Lung (tissue), 12 donors: ENCODE measurements around the gene PHF21B. TPM values are rescaled to one million over a fixed set of nuclear protein-coding genes. Genes with fewer than 3 reads are reported as not detected.

Source experiments
- ATAC-seq: fragments of 200-7000 bp; cut with Tn5 transposase; one replicate; pipeline ENCODE4 v1.9.1; 2020; ENCODE audit warnings: moderate number of reproducible peaks; ENCODE audit not compliant: insufficient read depth, low FRiP score
- DNase-seq, 3 donors: peaks; one replicate each; pipeline ENCODE4 v3.0.0-alpha.2; 2013 to 2017
- H3K27ac ChIP-seq, 2 donors: one replicate each; pipeline ENCODE4 v1.5.1; 2013; ENCODE audit warnings: mild to moderate bottlenecking in 2 of 2, moderate library complexity in 2 of 2, control low read depth in 1 of 2, inconsistent platforms in 1 of 2, low read depth in 1 of 2, low read length in 1 of 2
- H3K27me3 ChIP-seq, 3 donors: one replicate each; pipeline ENCODE4 v1.5.1; 2013; ENCODE audit warnings: low read length in 2 of 3; ENCODE audit not compliant: control insufficient read depth in 3 of 3, insufficient read depth in 3 of 3
- H3K36me3 ChIP-seq, 4 donors: one replicate each; pipeline ENCODE4 v1.5.1; 2013; ENCODE audit warnings: low read length in 4 of 4, mild to moderate bottlenecking in 1 of 4, moderate library complexity in 1 of 4; ENCODE audit not compliant: control insufficient read depth in 4 of 4, insufficient read depth in 4 of 4
- H3K4me1 ChIP-seq, 5 donors: one replicate each; pipeline ENCODE4 v1.5.1; 2013; ENCODE audit warnings: low read length in 5 of 5, mild to moderate bottlenecking in 2 of 5, moderate library complexity in 1 of 5; ENCODE audit not compliant: control insufficient read depth in 5 of 5, insufficient read depth in 5 of 5
- H3K4me3 ChIP-seq: one replicate; pipeline ENCODE4 v1.5.1; 2013; ENCODE audit warnings: mild to moderate bottlenecking, control low read depth, moderate library complexity
- H3K9ac ChIP-seq, 2 donors: one replicate each; pipeline ENCODE4 v1.5.1; 2013; ENCODE audit warnings: low read length in 2 of 2, control low read depth in 1 of 2; ENCODE audit not compliant: insufficient read depth in 1 of 2
- H3K9me3 ChIP-seq, 4 donors: one replicate each; pipeline ENCODE4 v1.5.1; 2013; ENCODE audit warnings: low read length in 3 of 4, mild to moderate bottlenecking in 1 of 4, moderate library complexity in 1 of 4; ENCODE audit not compliant: control insufficient read depth in 4 of 4, insufficient read depth in 3 of 4
- WGBS, 2 donors: extraction: QIAGEN DNeasy Blood & Tissue Kit; methylation state at CpG; one replicate each; pipeline ENCODE4 v1.1.7; 2013; 5-methylcytosine and 5-hydroxymethylcytosine counted together
- polyA plus RNA-seq, 2 donors: library from polyadenylated mRNA; stranded (reverse); fragments of 200-250 nt; gene quantifications; one replicate each; pipeline ENCODE4 v1.2.1, GENCODE V29; 2013
- total RNA-seq, 2 donors: library from RNA; depleted of rRNA in 1 of 2; stranded (reverse); fragments of >200 nt in 1 of 2; gene quantifications; one replicate each; pipeline ENCODE4 v1.2.1, GENCODE V29; 2014 to 2021
- TF ChIP-seq, protein P1 (sequence below): IDR thresholded peaks from 2 replicates; pipeline ENCODE4 v1.5.1; 2012; ENCODE audit warnings: mild to moderate bottlenecking; ENCODE audit errors: control extremely low read depth, extremely low read depth
- donor health status: control.
- donor health status: control.
- donor health status: Bipolar disorder and iron deficiency.
- donor health status: healthy.
- donor health status: DM: yes; HTN: yes; CAD: no.

The PHF21B gene
- total and polyA plus RNA-seq, 4 donors: 0.03 to 0.43 (median 0.26) TPM

DNA sequence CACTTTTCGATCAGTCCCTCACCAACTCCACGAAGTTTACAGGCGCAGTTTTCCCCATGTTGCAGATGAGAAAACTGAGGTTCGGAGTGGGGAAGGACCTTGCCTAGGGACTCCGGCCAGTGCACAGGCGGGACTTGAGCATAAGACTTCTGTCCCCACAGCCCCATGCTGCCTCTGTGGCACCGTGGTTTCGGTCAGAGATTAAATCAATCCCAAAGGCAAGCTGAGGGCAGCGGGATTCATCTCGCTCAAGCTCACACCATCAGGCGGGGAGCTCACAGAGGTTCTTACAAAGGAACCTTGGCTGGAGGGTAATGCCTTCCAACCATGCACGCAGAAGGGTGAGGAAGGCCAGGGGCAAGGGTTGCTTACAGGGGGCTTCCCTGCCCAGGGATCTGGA, 115.5 kb downstream of the PHF21B start:
- no peak overlapping the region for H3K9ac ChIP-seq
- no peak overlapping the region for H3K27ac ChIP-seq
- H3K4me3 ChIP-seq: no peak overlapping the region
- 89 to 93% methylated on average over 12 of the region's 12 CpGs for WGBS, 2 donors
- peaks cover 0 to 10% (median 0%) of the 10 kb centered on the region in 4 donors for H3K9me3 ChIP-seq
- H3K27me3 ChIP-seq: peaks cover 0 to 4% (median 0%) of the 10 kb centered on the region in 3 donors
- no peaks in the 10 kb centered on the region for H3K4me1 ChIP-seq
- DNase-seq (no peak), ATAC-seq (no peak)
- no peaks in the 10 kb centered on the region for H3K36me3 ChIP-seq
- TF ChIP-seq, protein P1, sequence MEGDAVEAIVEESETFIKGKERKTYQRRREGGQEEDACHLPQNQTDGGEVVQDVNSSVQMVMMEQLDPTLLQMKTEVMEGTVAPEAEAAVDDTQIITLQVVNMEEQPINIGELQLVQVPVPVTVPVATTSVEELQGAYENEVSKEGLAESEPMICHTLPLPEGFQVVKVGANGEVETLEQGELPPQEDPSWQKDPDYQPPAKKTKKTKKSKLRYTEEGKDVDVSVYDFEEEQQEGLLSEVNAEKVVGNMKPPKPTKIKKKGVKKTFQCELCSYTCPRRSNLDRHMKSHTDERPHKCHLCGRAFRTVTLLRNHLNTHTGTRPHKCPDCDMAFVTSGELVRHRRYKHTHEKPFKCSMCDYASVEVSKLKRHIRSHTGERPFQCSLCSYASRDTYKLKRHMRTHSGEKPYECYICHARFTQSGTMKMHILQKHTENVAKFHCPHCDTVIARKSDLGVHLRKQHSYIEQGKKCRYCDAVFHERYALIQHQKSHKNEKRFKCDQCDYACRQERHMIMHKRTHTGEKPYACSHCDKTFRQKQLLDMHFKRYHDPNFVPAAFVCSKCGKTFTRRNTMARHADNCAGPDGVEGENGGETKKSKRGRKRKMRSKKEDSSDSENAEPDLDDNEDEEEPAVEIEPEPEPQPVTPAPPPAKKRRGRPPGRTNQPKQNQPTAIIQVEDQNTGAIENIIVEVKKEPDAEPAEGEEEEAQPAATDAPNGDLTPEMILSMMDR: no peak

DNA sequence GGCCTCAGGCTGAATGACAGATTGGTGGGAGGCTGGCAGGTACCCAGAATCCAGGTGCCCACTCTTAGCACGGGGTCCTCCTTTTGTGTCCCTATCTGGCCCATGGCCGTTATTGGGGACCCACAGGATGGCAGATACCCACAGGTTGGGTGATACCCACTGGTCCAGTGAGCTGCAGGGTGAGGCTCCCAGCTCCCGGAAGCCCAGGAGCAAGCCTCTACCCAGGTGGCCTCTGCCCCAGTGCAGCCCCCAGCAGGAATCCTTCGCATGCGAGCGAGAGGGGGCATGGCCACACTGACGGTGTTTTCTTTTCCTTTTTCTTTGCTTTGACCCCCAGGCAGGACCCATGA, 116.1 kb downstream of the PHF21B start:
- H3K9ac ChIP-seq: no peak overlapping the region
- H3K27ac ChIP-seq: no peak overlapping the region
- peaks cover 0 to 4% (median 0%) of the 10 kb centered on the region in 3 donors for H3K27me3 ChIP-seq
- peaks cover 0 to 10% (median 0%) of the 10 kb centered on the region in 4 donors for H3K9me3 ChIP-seq
- H3K4me1 ChIP-seq: no peaks in the 10 kb centered on the region
- ATAC-seq (no peak), DNase-seq (no peak)
- 66 to 76% methylated on average over 7 of the region's 7 CpGs for WGBS, 2 donors
- no peak overlapping the region for H3K4me3 ChIP-seq
- TF ChIP-seq, protein P1: no peak
- no peaks in the 10 kb centered on the region for H3K36me3 ChIP-seq

DNA sequence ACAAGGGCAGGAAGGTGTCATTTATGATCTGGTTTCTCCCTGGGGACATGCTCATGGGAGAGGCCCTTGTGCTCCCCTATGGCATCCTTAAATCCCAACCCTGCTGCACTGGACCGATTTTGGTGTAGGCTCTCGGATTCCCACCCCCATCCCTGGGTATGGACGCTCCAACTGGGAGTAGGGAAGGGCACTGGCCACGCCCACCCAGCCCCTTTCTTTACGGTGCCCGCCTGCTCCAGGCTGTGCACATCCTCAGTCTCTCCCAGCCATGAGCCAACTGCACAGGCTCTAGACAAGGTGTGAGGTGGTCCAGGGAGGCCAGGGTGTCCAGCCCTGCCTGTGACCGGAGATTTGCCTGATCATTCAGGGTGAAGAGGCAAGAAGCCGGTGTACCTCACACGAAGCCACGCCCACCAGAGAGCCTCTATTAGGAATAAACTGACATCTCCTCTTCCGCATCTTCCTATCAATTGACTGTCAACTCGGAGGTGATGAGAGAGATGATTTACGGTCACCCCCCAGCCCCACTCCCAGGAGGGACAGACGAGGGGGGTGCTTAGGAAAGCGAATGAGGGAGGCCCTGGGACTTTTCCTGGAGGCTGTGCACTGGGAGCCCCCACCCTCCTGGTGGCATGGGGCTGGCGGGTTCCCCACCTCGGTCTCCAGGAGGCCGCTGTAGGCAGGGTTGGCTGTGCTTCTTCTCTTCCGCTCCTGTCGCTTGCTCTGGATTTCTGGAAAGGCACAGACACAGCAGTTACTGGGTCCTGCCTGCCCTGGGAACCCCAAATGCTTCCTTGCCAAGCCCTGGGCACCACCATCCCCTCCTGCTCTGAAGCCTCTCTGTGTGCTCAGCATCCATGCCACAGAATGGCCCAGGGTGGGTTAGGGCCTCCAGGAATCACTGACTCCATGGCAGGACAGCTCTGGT, 116.7 kb downstream of the PHF21B start:
- no peaks in the 10 kb centered on the region for H3K4me1 ChIP-seq
- H3K27ac ChIP-seq: no peak overlapping the region
- no peaks in the 10 kb centered on the region for H3K36me3 ChIP-seq
- DNase-seq: no peak
- no peak overlapping the region for H3K4me3 ChIP-seq
- no peak for ATAC-seq
- TF ChIP-seq, protein P1: no peak
- 83 to 91% methylated on average over 20 of the region's 20 CpGs for WGBS, 2 donors
- H3K9ac ChIP-seq: no peak overlapping the region
- peaks cover 0 to 4% (median 0%) of the 10 kb centered on the region in 3 donors for H3K27me3 ChIP-seq
- peaks cover 0 to 8% (median 0%) of the 10 kb centered on the region in 4 donors for H3K9me3 ChIP-seq
